ENCODE data around the gene ERCC4. TPM values are rescaled to one million over a fixed set of nuclear protein-coding genes. Genes with fewer than 3 reads are reported as not detected.
A peak's percentile ranks its signal among the peaks of the same experiment; 100 is the strongest.

Gene ERCC4
- total RNA-seq, 1 donor, result 13.4 TPM

GRCh38 chr16:13961099-13961811 is 41.3 kb downstream of the ERCC4 start:
- peak; percentile 82 for DNase-seq (ENCODE audit: low read depth)
- no peak overlapping the region for H3K4me3 ChIP-seq (ENCODE audit: low read depth, low read length)
- TF ChIP-seq CTCF (IDR thresholded peaks at IDR 0.05; ENCODE audit: insufficient read depth, low read depth, low read length), result no peak

GRCh38 chr16:13962232-13962631 is 42.3 kb downstream of the ERCC4 start:
- no peak overlapping the region for H3K4me3 ChIP-seq (ENCODE audit: low read depth, low read length)
- no peak for TF ChIP-seq CTCF (IDR thresholded peaks at IDR 0.05; ENCODE audit: insufficient read depth, low read depth, low read length)
- DNase-seq (ENCODE audit: low read depth), result no peak

- DNase-seq (ENCODE audit: low read depth), result no peak
- no peak for TF ChIP-seq CTCF (IDR thresholded peaks at IDR 0.05; ENCODE audit: insufficient read depth, low read depth, low read length)
- no peak overlapping the region for H3K4me3 ChIP-seq (ENCODE audit: low read depth, low read length)
These were observed 48.9 kb downstream of the ERCC4 start for GRCh38 chr16:13968835-13969234.

GRCh38 chr16:13969711-13970110 is 49.8 kb downstream of the ERCC4 start:
- no peak overlapping the region for H3K4me3 ChIP-seq (ENCODE audit: low read depth, low read length)
- TF ChIP-seq CTCF (IDR thresholded peaks at IDR 0.05; ENCODE audit: insufficient read depth, low read depth, low read length), result no peak
- no peak for DNase-seq (ENCODE audit: low read depth)

GRCh38 chr16:13970708-13971422 is 50.9 kb downstream of the ERCC4 start:
- no peak overlapping the region for H3K4me3 ChIP-seq (ENCODE audit: low read depth, low read length)
- no peak for DNase-seq (ENCODE audit: low read depth)
- TF ChIP-seq CTCF (IDR thresholded peaks at IDR 0.05; ENCODE audit: insufficient read depth, low read depth, low read length), result no peak

GRCh38 chr16:13973321-13974023 is 53.5 kb downstream of the ERCC4 start:
- H3K4me3 ChIP-seq (ENCODE audit: low read depth, low read length), result no peak overlapping the region
- DNase-seq (ENCODE audit: low read depth), result no peak
- no peak for TF ChIP-seq CTCF (IDR thresholded peaks at IDR 0.05; ENCODE audit: insufficient read depth, low read depth, low read length)

All from fibroblast of villous mesenchyme (primary cell).